TTC549 (cell line): Measurements from ENCODE around the gene WDR36.
"Not testable (repeated sequence)": the region's sequence is repeated elsewhere in the genome, so short reads cannot be mapped to it uniquely, and the experiment has no call there.

ENCODE experiments used
- FAIRE-seq: peaks from 2 replicates; lab custom pipeline; 2012; peaks lifted over from hg19 to GRCh38; lab: Jason Lieb, UNC

WDR36 gene

GRCh38 chr5:111138096-111138495 is 45.9 kb downstream of the WDR36 start:
- no peak for FAIRE-seq

- not testable (repeated sequence) for FAIRE-seq
These were observed 49.3 kb downstream of the WDR36 start for GRCh38 chr5:111141471-111141870.

GRCh38 chr5:111142932-111143331 is 50.8 kb downstream of the WDR36 start:
- FAIRE-seq, result no peak

- FAIRE-seq, result no peak
These were observed 51.8 kb downstream of the WDR36 start for GRCh38 chr5:111143910-111144309.

- no peak for FAIRE-seq
These were observed 52.3 kb downstream of the WDR36 start for GRCh38 chr5:111144352-111144930.

GRCh38 chr5:111146053-111146452 is 53.9 kb downstream of the WDR36 start:
- no peak for FAIRE-seq

- no peak for FAIRE-seq
These were observed 55.4 kb downstream of the WDR36 start for GRCh38 chr5:111147502-111147901.

- FAIRE-seq, result no peak
These were observed 59.9 kb downstream of the WDR36 start for GRCh38 chr5:111151998-111152397.

- FAIRE-seq, result no peak
These were observed 61.3 kb downstream of the WDR36 start for GRCh38 chr5:111153483-111153882.

GRCh38 chr5:111153945-111154344 is 61.8 kb downstream of the WDR36 start:
- FAIRE-seq, result no peak

- peak; percentile 78 for FAIRE-seq
These were observed 66.1 kb downstream of the WDR36 start for GRCh38 chr5:111158105-111158744.

- FAIRE-seq, result no peak
These were observed 67.7 kb downstream of the WDR36 start for GRCh38 chr5:111159845-111160244.

- FAIRE-seq, result no peak
These were observed 70.9 kb downstream of the WDR36 start for GRCh38 chr5:111163000-111163399.

- FAIRE-seq, result no peak
These were observed 72.9 kb downstream of the WDR36 start for GRCh38 chr5:111165058-111165457.

- FAIRE-seq, result no peak
These were observed 75.4 kb downstream of the WDR36 start for GRCh38 chr5:111167551-111167950.

- FAIRE-seq, result no peak
These were observed 76.5 kb downstream of the WDR36 start for GRCh38 chr5:111168608-111169007.

GRCh38 chr5:111169269-111169668 is 77.1 kb downstream of the WDR36 start:
- no peak for FAIRE-seq

GRCh38 chr5:111170279-111170678 is 78.1 kb downstream of the WDR36 start:
- no peak for FAIRE-seq

- no peak for FAIRE-seq
These were observed 80.4 kb downstream of the WDR36 start for GRCh38 chr5:111172504-111172903.

GRCh38 chr5:111173476-111173875 is 81.3 kb downstream of the WDR36 start:
- no peak for FAIRE-seq
